Measurements from ENCODE around the gene NEURL3.

GRCh38 chr2:96470109-96470508 is 35.0 kb downstream of the NEURL3 start:
- TF ChIP-seq CTCF (IDR thresholded peaks at IDR 0.05; ENCODE audit: insufficient read depth, low read length, poor library complexity, severe bottlenecking) = no peak
- TF ChIP-seq EZH2phosphoT487 (conservative IDR thresholded peaks at IDR 0.05; ENCODE audit: low read length) = no peak

Measured in SU-DHL-6 (cell line).